NCI-H1092 treated with DMSO at 0.1 percent for 48 hours (cell line): ENCODE data around the gene HAGHL.
A peak's percentile ranks its signal among the peaks of the same experiment; 100 is the strongest.
"Not testable (repeated sequence)": the region's sequence is repeated elsewhere in the genome, so short reads cannot be mapped to it uniquely, and the experiment has no call there.

Experiments
- DNase-seq: peaks from one replicate; lab custom pipeline; 2025; lab: John Stamatoyannopoulos, UW

The HAGHL gene

DNA sequence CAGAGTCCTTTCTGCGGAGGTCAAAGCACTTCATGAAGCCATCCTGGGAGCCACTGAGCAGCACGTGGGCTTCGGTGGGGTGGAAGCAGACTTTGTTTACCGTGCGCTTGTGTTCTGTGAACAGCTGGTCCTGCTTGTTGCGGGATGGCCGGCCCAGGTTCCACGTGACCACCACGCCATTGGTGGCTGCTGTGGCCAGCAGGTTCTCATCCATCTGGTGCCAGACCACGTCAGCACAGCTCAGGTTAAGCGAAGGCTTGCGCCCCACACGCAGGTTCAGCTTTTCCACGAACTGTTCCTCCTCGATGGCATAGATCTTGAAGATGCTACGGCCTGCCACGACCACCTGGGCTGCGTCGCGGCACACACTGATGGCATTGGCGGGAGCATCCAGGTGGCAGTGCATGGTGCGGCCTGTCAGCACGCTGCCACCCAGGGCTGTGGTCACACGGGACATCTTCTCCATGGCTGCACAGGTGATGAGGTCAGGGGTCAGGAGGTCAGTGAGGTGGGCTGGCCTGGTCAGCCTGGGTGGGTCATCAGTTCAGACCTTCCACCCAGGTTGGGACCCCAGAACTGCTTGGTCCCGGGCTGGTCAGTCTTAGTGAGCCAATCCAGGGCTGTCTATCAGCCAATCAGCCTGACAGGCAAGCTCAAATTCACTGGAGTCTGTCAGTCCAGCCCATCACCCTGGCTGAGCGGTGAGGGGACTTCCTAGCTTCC, 37.6 kb upstream of the HAGHL start:
- DNase-seq: no peak

DNA sequence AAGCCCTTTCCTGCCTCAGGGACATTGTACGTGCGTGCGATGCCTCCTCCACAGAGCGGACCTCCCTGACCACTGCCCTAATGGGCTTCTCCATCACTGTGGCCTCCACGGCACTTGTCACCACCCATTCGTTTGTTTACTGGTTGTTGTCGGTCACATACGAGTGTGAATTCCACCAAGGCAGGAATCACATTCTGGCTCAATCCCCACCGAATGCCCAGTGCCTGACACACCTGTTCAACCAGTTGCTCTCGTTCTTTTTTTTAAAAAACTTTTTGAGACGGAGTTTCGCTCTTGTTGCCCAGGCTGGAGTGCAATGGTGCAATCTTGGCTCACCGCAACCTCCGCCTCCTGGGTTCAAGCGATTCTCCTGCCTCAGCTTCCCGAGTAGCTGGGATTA, 35.7 kb upstream of the HAGHL start:
- not testable (repeated sequence) for DNase-seq

DNA sequence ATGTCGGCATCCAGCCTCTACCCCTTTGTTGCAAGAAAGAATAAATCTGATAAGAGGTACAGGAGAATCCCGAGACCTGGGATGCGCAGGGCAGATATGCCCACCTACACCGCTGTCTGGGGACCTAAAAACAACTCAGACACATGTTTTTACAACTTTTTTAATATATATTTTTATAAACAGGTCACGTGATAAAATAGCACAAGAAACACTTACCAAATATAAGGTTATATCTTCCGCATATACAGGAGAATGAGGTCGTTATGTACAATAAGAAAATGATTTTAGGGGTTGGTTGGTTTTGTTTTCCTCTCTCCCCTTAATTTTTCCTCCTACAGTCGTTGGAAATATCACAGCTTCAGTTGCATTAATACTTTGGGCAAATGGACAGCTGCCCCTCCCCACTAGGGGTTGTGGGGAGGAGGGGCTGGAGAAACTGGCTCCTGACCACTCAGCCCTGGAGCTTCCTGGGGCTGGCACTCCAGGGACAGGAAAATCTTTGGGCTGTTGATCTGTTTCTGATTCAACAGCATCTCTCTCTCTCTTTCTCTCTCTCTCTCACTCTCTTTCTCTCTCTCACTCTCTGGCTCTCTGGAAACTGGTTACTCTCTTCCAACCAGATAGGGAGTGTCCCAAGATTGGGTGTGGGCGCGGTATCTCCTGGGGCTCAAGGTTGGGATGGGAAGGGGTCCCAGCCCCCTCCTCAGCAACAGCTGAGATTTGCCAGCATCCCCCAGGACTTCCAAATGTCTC, 34.4 kb upstream of the HAGHL start:
- DNase-seq: no peak

DNA sequence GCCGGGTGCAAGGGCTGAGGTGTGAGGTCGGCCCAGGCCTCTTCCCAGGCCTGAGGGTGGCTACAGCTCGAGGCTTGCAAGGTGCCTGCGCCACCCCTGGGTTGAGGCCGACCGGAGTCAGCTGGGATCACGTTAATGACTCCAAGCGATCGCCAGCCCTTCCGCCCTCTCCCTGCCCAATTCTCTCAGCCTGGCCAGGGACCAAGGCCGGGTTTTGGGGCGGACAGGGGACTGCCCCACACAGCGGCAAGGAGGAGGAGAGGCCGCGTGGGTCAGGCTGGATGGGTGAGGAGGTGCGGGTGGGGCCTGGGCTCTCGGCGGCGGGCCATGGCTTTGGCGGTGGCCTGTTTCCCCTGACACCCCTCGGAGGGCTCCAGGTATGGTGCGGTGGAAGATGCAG, 33.5 kb upstream of the HAGHL start:
- DNase-seq: no peak

DNA sequence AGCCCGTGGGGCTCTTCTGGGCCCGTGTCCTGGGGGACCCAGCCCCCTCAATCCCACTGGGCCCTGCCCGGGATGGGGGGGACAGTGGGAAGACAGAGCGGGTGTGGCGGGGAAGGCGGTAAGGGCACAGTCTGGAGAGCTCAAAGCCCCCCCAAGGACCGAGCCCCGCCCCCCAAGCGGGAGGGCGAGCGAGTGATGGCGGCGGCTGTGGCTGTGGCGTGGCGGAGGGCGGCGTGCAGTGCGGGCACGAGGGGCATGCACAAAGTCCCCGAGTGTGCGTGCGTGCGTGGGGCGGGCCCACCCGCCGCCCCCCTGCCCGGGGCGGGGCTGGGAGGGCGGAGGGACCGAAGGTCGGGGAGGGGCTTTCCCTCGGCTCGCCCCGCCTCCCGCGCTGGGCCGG, 33.1 kb upstream of the HAGHL start:
- no peak for DNase-seq

DNA sequence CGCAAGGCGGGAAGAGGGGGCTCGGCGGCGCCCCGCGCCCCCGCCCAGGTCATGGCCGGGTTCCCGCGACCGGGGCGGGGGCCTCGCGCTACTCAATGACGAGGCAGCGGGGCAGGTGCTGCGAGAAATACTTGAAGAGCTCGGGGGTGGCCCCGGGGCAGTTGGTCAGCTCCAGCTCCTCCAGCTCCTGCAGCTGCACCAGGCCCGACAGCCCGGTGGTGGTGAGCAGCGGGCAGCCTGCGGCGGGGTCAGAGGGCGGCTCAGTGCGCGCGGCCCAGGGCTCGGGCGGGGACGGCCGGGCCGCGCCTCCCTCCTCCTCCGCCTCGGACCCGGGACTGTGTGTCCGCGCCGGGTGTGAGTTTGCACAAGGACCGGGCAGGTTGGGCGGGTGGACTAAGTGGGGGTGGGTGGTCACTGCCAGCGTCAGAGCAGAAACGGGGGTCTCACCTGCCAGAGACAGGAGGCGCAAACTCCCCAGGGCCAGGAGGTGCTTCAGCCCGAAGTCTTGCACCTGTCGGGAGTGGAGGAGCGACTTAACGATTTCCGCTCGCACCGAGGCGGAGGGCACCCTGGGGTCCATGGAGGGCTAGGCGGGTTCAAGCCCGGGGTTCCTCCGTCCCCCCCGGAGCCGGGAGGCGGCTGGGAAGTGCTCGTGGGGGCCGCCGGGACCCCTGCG, 32.6 kb upstream of the HAGHL start:
- no peak for DNase-seq

DNA sequence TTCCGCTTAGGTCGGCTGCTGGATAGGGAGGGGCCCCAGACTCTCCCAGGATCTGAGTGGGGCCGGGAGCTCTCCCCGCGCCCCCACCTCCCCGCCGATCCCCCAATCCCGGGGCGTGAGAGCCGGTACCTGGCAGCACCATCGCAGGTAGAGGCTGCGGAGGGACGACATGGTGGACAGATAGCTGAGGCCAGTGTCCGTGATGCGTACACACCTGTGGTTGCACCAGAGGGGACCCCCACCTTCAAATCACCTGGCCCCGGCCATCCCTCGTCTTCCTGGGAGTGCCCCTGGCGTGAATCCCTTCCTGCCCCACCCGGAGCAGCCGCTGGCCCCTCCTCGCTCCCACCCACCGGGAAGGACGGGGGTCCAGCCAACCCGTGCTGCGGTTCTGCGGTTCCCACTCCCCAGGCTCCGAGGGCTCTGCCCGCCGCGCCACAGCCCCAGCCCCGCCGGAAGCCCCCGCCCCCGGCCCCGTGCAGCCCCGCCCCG, 32.0 kb upstream of the HAGHL start:
- no peak for DNase-seq

DNA sequence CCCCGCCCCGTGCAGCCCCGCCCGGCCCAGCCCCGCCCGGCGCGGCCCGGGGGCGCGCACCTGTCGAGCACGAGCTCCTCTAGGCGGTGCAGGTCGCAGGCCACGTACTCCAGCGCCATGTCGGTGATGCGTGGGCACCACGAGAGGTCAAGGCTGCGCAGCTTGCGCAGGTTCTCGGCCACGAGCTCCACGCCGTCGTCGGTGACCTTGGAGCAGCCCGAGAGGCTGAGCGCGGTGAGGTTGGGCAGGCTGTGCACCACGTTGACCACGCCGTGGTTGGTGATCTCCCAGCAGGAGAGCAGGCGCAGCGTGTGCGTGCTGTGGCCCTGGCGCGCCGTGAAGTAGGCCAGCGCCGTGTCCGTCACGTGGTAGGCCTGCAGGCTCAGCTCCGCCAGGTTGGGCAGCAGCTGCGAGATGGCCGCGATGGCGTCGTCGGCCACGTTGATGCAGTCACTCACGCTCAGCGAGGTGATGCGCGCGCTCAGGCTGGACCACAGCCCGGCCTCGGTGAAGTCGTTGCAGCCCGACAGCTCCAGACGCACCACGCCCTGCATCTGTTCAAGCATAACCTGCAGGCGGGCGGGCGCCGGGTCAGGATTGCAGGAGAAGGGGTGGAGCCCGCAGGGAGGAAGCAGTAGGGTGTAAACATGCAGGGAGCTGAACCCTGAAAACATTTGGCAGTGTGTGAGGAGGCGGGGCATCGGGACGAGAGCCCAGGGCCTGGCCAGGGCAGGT, 31.4 kb upstream of the HAGHL start:
- DNase-seq: peak; percentile 79

DNA sequence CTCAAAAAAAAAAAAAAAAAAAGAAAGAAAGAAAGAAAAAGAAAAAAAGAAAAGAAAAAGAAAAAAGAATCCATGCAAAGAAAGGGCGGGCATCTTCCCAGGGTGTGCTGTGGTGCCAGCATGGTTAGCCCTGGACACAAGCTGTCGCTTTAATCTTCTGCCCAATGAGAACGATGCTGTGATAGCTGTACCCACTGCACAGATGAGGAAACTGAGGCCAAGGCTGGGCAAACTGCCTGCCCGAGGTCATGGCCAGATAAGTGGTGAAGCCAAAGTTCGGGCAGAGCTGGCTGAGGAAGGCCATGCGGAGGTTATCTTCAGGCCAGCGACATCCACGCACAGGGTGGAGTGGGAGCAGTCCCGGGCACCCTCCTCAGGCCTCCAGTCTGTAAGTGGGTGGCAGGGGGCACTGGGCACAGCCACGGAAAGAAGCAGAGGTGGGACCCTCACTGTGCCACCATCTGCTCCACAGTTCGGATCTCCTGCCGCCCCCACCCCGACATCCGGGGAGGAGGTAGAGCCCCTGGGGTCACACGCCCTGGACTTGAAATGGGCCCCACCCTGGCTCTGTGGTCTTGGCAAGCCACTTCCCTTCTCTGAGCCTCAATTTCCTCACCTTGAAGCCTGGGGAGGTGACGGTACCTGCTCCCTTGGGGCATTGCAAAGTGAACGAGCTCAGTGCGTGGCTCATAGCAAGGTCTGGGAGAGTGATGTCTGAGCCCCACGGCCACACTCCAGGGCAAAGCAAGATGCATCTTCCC, 27.8 kb upstream of the HAGHL start:
- no peak for DNase-seq

DNA sequence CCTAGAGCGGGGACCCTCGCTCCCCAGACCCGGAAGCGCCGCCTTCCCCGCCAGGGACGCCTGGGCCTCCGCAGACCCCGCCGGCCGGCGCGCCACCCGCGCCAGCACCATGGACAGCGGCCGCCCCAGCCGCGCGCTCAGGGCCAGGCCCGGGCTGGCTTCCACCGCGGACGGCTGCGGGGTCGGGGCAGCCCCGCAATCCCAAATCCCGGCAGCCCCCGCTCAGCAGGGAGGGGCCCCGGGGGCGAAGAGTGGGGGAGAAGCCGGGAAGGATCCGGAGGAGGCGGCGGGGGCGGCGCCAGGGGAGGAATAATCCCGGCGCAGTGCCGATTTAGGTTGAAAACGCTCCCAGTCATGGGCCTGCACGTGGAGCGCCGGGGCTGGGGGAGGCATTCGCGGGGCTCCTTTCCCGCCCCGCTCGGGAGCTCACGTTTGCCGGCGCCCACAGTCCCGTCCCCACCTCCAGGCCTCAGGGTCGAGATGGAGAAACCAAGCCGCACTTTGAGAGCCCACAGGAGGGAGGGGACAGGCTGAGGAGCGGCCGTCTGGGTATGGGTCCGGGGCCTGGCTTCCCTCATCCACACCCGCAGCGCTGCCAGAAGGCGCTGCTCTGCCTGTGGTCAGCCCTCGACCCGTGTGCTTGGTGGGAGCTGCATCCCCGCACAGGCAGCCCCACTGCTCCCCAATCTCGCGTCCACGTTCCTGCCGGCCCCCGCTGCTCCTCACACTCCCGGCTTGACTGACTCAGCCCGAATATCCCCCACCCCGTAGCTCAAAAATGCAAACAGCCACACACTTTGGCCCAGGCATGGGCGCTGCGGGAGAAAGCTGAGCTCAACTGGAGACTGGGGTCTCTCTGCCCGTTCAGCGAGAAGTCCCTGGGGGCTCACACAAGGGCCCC, 26.0 kb upstream of the HAGHL start:
- DNase-seq: no peak

DNA sequence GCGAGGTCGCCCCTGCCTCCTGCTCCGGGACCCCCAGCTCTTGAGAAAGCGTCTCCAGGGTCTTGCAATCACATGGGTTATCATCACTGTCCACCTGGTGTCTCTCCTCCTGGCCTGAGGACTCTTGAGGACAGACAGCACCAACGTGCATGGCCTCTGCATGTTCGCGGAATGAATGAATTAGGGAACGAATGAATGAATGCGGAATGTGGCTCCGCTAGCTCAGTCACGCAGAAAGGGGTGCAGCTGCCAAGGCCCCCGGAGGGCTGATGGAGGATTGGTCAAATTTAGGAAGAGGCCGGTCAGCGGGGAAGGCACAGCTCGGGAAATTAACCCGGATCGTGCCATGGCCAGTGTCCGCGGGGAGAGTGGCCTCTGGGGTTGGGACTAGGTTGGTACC, 24.6 kb upstream of the HAGHL start:
- DNase-seq: no peak

DNA sequence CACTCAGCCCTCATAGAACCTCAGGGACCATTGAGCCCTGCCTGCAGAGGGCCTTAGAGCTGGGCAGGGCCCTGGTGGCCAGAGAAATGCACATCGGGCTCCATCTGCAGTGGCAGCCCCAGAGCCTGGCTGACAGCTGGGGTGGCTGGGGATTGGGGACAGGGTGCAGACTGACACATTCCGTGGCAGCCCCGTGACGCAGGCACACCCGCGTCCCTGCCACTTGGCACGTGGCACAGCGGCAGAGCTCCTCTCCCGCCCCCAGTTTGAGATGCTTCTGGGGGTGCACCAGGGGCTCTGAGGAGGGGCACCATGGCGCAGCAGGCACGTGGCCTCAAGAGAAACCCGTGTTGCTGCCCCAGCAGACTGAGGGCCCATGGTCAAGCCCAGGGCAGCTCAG, 23.5 kb upstream of the HAGHL start:
- DNase-seq: no peak

DNA sequence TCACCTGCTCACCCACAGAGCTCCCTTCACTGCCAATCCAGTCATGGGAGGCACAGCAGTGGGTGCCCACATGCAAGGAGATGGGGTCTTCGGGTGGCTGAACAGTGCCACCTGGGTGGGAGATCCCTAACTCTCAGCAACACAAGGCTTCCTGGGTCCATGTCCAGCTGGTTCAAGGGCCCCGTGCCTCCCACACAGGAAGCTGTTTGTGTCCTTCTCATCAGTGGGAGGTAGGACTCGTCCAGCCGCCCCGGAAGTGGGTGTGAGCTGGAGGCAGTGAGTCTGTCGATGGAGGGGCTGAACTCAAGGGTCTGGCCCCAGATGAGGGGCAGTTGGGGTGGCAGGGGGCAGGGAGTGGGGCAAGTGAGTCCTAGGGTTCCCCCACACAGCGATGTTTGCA, 22.9 kb upstream of the HAGHL start:
- DNase-seq: no peak

DNA sequence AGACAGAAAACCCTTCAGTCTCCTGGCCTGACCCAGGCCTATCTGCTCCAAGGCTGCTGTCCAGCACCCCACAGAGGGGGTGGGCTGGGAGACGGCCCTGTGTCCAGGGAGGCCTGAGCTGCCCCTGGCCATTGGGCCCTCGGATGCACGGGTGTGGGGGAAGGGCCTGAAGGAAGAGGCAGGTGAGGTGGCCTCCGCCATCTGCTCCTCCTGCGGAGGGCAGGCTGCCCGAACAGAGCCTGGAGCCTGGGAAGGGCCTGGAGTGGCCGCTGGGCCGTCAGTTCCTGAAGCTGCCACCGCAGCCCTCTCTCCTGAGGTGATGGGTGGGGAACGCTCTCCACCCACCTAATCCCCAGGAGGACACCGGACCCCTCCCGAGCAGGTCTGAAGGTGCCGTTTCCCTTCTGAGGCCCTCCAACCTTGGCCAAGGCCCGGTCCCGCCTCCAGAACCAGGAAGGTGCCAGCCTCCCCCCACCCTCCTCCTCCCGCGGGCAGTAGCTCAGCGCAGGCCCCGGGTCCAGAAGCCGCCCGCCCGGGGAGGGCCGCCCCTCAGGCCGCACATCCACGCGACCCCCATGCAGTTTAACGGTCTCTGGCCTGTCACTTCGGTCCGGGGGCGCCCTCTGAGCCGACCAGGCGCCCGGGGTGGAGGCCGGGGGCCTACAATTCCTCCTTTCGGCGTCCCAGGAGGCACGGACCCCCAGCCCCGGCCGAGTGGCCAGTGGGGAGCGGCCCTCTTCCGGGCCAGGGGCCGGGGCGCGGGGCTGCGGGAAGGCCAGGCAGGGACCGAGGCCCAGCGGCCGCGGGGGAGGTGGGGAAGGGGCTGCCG, 22.1 kb upstream of the HAGHL start:
- no peak for DNase-seq

DNA sequence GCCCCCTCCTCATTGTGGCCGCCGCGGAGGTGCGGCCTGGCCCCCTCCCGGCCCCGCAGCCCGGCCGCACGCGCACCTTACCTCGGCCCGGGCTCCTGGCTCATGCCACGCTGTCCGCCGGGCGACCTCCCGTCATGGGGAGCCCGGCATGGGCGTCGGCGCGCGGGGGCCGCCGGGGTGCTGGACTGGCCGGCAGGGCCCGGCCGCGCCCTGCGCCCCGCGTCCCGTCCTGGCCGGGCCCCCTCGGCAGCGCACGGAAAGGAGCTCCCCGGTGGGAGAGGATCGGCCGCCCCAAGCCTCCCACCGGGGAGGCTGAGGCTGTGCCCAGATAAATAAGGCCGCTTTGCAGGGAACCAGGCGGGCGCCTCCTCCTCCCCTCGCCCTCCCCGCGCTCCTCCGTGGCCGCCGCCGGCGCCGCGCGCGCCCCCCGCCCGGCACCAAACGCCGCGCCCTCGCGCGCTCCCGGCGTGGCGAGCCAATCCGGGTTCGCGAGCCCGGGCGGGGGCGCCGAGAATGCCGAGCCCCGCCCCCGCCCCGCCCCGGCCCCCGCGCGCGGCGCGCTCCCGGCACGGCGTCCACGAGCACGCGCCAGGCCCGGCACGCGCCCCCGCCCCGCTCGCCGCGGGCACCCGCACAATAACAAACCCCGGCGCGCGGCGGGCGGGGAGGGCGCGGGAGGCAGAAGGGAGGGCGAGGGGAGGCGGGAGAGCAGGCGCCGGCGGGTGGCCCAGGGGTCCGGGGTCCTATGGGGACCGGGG, 21.3 kb upstream of the HAGHL start, which contains the start of gene FBXL16:
FBXL16 (minus strand) TSS at position 371 of the 758 bp plus-strand sequence. CDS start 8,396 bp downstream, outside the sequence.
- peak; percentile 65 for DNase-seq

DNA sequence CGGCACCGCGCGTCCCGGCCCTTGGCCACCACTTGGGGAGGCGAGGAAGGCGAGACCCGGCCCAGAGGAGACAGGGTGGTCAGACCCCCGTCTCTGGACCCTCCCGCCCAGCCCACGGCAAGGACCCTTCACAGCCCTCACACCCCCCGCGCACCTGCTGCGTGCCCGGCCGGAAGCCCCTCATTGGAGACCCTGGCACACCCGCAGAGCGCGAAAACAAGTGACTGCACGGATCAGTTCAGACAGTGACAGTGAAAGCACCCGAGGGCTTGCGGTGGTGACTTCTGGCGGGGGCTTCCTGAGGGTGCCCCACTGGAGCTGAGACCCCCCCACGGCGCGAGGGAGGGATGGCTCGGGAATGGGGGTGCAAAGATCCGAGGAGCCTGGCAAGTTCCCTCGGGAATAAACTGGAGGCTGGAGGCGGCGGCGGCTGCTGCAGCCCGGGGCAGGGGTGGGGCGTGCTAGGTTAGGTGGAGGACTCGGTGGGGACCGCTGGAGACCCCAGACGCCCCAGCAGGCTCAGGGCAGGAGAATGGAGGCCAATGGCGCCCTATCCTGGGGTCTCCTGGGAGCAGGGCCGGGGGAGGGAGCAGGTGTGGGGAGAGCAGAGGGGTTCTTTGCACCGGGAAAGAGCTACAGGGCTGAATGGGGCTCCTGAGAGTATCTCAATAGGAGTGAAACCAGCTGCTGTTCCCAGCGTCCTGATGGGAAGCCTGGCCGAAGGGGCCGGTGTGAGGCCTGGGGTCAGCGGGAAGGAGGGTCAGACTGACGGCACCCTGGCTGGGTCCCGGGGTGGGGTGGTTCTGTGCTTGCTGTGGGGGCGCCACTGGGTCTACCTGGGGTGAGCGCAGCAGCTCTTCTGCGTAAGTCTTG, 20.5 kb upstream of the HAGHL start:
- peak; percentile 62 for DNase-seq

DNA sequence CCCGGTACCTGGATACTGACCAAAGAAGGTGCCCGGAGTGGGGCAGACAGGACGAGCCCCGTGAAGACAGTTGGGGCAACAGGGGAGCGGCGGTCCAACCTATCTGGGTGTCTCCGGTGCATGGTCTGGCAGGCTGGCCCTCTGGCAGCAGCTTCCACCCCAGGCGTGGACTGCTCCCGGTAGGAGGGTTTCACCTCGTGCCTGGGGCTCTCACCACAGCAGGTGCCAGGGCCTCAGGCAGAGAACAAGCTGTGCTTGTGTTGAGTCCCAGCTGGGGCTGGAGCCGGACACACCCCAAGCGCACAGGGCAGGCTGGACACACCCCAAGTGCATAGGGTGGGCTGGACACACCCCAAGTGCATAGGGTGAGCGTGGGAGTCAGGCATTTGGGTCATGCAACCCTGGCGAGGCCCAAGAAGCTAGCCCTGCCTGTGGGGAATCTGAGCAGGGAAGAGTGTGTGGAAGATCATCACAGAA, 19.8 kb upstream of the HAGHL start:
- DNase-seq: no peak

DNA sequence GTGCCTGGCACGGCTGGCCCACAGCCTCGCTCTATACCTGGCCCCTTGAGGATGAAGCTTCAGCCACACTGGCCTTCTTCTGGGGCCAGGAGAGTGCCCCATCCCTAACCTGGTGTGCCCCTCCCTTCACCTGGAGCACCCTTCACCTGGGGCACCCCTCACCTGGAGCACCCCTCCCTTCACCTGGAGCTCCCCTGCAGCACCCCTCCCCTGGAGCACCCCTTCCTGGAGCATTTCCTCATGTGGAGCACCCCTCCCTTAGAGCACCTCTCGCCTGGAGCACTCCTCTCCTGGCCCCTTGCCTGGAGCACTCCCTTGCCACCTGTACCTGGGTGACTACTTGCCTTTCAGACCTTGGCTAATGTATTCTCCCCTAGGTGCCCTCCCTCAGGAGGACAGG, 18.9 kb upstream of the HAGHL start:
- DNase-seq: no peak
